ENCODE data around the gene FCHSD2. TPM values are rescaled to one million over a fixed set of nuclear protein-coding genes. Genes with fewer than 3 reads are reported as not detected.

Gene FCHSD2
- total and polyA plus RNA-seq, 2 of the 8 experiments (the other 6 are each of a cell fraction or from before 2014, with no cell fraction given): 4.1 to 7.8 TPM

- H3K4me2 ChIP-seq (ENCODE audit: insufficient read depth in 1 of 2, low read depth in 2 of 2, low read length in 2 of 2): no peak overlapping the region
- FAIRE-seq: no peak
- H3K79me2 ChIP-seq (ENCODE audit: control insufficient read depth in 1 of 2, insufficient read depth in 2 of 2, low read length in 2 of 2): no peaks in the 10 kb centered on the region
- TF ChIP-seq ASH2L (IDR thresholded peaks at IDR 0.05; ENCODE audit: low read length) (no peak), POLR2A (IDR thresholded peaks at IDR 0.05; ENCODE audit: control extremely low read depth in 1 of 2, low read depth in 2 of 2, low read length in 2 of 2) (no peak), CTBP2 (IDR thresholded peaks at IDR 0.05; ENCODE audit: borderline replicate concordance, insufficient read depth, insufficient read length, low read length) (no peak), EZH2 (IDR thresholded peaks at IDR 0.05; ENCODE audit: low read depth, low read length, severe bottlenecking) (no peak)
Observed at GRCh38 chr11:73095613-73096012, 46.5 kb downstream of the FCHSD2 start.

More at GRCh38 chr11:73095613-73096012, 46.5 kb downstream of the FCHSD2 start:
- no peaks in the 10 kb centered on the region for H3K23me2 ChIP-seq (ENCODE audit: low read depth, low read length)
- POLR2A ChIA-PET (ENCODE audit: partially characterized antibody): no interaction called here
- H2BK15ac ChIP-seq (ENCODE audit: low read length): no peak overlapping the region
- no peak overlapping the region for H3K14ac ChIP-seq (ENCODE audit: insufficient read length)
- H2BK5ac ChIP-seq (ENCODE audit: low read depth, low read length): no peak overlapping the region
- H2BK20ac ChIP-seq (ENCODE audit: low read length): no peak overlapping the region
- no peak overlapping the region for H3K23ac ChIP-seq (ENCODE audit: insufficient read length)
- no peaks in the 10 kb centered on the region for H3K79me1 ChIP-seq (ENCODE audit: low read depth, low read length)
- H2BK12ac ChIP-seq (ENCODE audit: low read depth, low read length): no peak overlapping the region
- WGBS, 2 experiments (ENCODE audit: extremely low coverage in 1 of 2, insufficient coverage in 1 of 2, insufficient read length in 1 of 2, insufficient replicate concordance in 2 of 2, low coverage in 1 of 2, low lambda C conversion rate in 2 of 2, missing lambda C conversion rate in 1 of 2): 82% methylated on average over 2 of the region's 2 CpGs; no CpG with 5 or more reads in 1 of the 2 experiments
- no peak overlapping the region for H2BK120ac ChIP-seq (replicated peaks; ENCODE audit: low read depth, low read length)
- H2AK5ac ChIP-seq (ENCODE audit: low read depth, low read length): no peak overlapping the region
- no peak overlapping the region for H4K5ac ChIP-seq (ENCODE audit: insufficient read length, low read depth, low read length)
- no peak overlapping the region for H3K18ac ChIP-seq (ENCODE audit: extremely low read depth, low read length)
- no peak overlapping the region for H2AFZ ChIP-seq (ENCODE audit: low read length)
- no peak overlapping the region for H3K4ac ChIP-seq (replicated peaks; ENCODE audit: insufficient read length, low read depth, low read length)
- no peak overlapping the region for H3K27ac ChIP-seq (ENCODE audit: low read depth, low read length)
- H3K36me3 ChIP-seq (ENCODE audit: control insufficient read depth in 2 of 4, insufficient read depth in 4 of 4, low read length in 3 of 4): no peaks in the 10 kb centered on the region
- H3K56ac ChIP-seq (replicated peaks; ENCODE audit: insufficient read length, low read depth, low read length): no peak overlapping the region
- no peak overlapping the region for H3K9ac ChIP-seq (replicated peaks in 1 of 4; ENCODE audit: extremely low read depth in 1 of 4, low read depth in 3 of 4, low read length in 3 of 4)
- H3K9me3 ChIP-seq (ENCODE audit: insufficient read depth in 2 of 2, low read depth in 1 of 2, low read length in 1 of 2): no peaks in the 10 kb centered on the region
- peaks cover 0 to 4% (median 1%) of the 10 kb centered on the region in 4 experiments; a peak in 3 of 7 replicates for H3K4me1 ChIP-seq (replicated peaks in 1 of 4; ENCODE audit: control insufficient read depth in 3 of 4, insufficient read depth in 4 of 4, low read length in 3 of 4)
- no peak for DNase-seq (ENCODE audit: low read depth in 1 of 2, low spot score in 2 of 2)
- peaks cover 0 to 3% of the 10 kb centered on the region in 2 experiments for H4K20me1 ChIP-seq (replicated peaks in 1 of 2; ENCODE audit: control insufficient read depth in 1 of 2, insufficient read depth in 2 of 2, low read length in 2 of 2)
- no peak overlapping the region for H4K91ac ChIP-seq (replicated peaks; ENCODE audit: insufficient read length, low read length)
- no peaks in the 10 kb centered on the region for H3K27me3 ChIP-seq (replicated peaks in 1 of 4; ENCODE audit: control insufficient read depth in 3 of 4, extremely low read depth in 1 of 4, insufficient read depth in 3 of 4, low read length in 3 of 4)
- no peak overlapping the region for H4K8ac ChIP-seq (ENCODE audit: extremely low read depth, insufficient read depth, low read length)
- H3K4me3 ChIP-seq (ENCODE audit: extremely low read depth in 1 of 4, insufficient read depth in 2 of 4, low read depth in 3 of 4, low read length in 4 of 4): no peak overlapping the region
- CTCF ChIA-PET (ENCODE audit: partially characterized antibody): no interaction called here
